ENCODE results near the gene HNF4A.

DNA sequence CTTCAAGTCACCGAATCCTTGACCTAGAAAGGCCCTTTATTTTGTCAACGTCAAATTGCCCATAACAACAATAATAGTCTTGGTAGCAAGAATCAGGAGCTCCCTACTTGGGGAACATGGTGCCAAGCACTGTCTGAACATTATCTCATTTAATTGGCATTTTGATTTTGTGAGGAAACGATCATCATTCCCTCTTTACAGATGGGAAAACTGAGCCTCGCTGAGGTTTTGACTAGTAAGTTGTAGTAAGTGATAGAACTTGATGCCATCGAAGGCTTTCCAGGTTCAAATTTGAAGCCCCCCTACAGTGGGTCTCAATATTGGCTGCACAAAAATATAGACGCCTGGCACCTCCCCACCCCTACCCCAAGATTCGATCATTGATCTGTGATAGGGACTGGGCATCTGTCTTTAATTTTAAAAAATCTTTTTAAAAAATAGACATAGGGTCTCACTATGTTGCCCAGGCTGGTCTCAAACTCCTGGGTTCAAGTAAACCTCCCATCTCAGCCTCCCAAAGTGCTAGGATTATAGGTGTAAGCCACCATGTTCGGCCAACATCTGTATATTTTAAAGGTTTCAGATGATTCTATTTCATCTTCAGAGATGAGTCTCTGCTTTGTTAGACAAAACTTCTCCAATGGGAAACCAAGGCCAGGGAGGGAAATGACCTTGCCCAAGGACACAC lies 36.7 kb downstream of the HNF4A start:
- TF ChIP-seq, protein P1, sequence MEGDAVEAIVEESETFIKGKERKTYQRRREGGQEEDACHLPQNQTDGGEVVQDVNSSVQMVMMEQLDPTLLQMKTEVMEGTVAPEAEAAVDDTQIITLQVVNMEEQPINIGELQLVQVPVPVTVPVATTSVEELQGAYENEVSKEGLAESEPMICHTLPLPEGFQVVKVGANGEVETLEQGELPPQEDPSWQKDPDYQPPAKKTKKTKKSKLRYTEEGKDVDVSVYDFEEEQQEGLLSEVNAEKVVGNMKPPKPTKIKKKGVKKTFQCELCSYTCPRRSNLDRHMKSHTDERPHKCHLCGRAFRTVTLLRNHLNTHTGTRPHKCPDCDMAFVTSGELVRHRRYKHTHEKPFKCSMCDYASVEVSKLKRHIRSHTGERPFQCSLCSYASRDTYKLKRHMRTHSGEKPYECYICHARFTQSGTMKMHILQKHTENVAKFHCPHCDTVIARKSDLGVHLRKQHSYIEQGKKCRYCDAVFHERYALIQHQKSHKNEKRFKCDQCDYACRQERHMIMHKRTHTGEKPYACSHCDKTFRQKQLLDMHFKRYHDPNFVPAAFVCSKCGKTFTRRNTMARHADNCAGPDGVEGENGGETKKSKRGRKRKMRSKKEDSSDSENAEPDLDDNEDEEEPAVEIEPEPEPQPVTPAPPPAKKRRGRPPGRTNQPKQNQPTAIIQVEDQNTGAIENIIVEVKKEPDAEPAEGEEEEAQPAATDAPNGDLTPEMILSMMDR (tag by site-specific recombination; IDR thresholded peaks at IDR 0.05): no peak
- no peak for TF ChIP-seq ZEB2 (tag by site-specific recombination; IDR thresholded peaks at IDR 0.05)
- TF ChIP-seq ZNF391 (tag by site-specific recombination; IDR thresholded peaks at IDR 0.05; ENCODE audit: borderline replicate concordance, low read depth): no peak
- no peak for TF ChIP-seq ZNF785 (tag by site-specific recombination; IDR thresholded peaks at IDR 0.05)
